HEK293T (cell line): ENCODE results near the gene MPPED1.

Source experiments
- ARNT ChIP-seq: fragments of 450-650 bp; IDR thresholded peaks from 2 replicates; pipeline ENCODE4 v1.6.1; 2017; ENCODE audit warnings: mild to moderate bottlenecking
- BHLHE40 ChIP-seq: fragments of 450-650 bp; IDR thresholded peaks from 2 replicates; pipeline ENCODE4 v1.6.1; 2016; ENCODE audit warnings: mild to moderate bottlenecking, moderate library complexity, borderline replicate concordance
- ELF4 ChIP-seq: fragments of 450-650 bp; IDR thresholded peaks from 2 replicates; pipeline ENCODE4 v1.6.1; 2017; ENCODE audit warnings: antibody characterized with exemption
- FOXA1 ChIP-seq: fragments of 450-650 bp; IDR thresholded peaks from 2 replicates; pipeline ENCODE4 v1.6.1; 2016; ENCODE audit warnings: mild to moderate bottlenecking
- FOXK2 ChIP-seq: fragments of 450-650 bp; IDR thresholded peaks from 2 replicates; pipeline ENCODE4 v1.6.1; 2016; ENCODE audit warnings: mild to moderate bottlenecking
- FOXM1 ChIP-seq: fragments of 450-650 bp; IDR thresholded peaks from 2 replicates; pipeline ENCODE4 v1.6.1; 2017; ENCODE audit warnings: mild to moderate bottlenecking, borderline replicate concordance
- SP1 ChIP-seq: fragments of 450-650 bp; IDR thresholded peaks from 2 replicates; pipeline ENCODE4 v1.6.1; 2017
- SUZ12 ChIP-seq: fragments of 450-650 bp; IDR thresholded peaks from 2 replicates; pipeline ENCODE4 v1.6.1; 2016; ENCODE audit warnings: mild to moderate bottlenecking
- TARDBP ChIP-seq: fragments of 450-650 bp; IDR thresholded peaks from 2 replicates; pipeline ENCODE4 v1.6.1; 2016
- TF ChIP-seq, protein P1 (sequence below): fragments of 450-650 bp; IDR thresholded peaks from 2 replicates; pipeline ENCODE4 v1.6.1; 2016

DNA sequence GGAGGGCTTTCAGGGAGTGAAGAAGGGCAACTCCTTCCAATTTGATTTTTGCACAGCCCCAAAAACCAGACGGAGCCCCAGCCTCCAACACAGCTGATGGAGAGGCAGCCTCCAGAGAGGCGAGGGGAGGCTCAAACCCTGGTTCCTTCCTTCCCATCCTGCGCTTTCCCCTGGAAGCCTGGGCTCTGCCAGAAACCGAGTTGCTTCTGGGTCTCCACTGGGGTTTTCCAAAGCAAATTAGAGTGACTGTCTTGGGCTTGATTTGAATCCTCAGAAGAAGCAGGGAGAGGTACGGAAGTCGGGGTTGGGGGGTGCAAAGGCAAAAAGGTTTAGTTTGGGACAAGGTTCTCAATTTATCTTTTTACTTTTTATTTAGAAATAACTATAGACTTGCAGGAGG is 129.2 kb downstream of the MPPED1 start:
- TF ChIP-seq ELF4 (no peak), FOXM1 (no peak), FOXA1 (no peak), TARDBP (no peak), SP1 (no peak), SUZ12 (no peak), BHLHE40 (no peak), FOXK2 (no peak), ARNT (no peak)
- TF ChIP-seq, protein P1, sequence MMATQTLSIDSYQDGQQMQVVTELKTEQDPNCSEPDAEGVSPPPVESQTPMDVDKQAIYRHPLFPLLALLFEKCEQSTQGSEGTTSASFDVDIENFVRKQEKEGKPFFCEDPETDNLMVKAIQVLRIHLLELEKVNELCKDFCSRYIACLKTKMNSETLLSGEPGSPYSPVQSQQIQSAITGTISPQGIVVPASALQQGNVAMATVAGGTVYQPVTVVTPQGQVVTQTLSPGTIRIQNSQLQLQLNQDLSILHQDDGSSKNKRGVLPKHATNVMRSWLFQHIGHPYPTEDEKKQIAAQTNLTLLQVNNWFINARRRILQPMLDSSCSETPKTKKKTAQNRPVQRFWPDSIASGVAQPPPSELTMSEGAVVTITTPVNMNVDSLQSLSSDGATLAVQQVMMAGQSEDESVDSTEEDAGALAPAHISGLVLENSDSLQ, result no peak
